Osteocyte (in vitro differentiated cells): ENCODE data around the gene TLR3. TPM values are rescaled to one million over a fixed set of nuclear protein-coding genes. Genes with fewer than 3 reads are reported as not detected.

Experiments used
- DNase-seq: peaks from one replicate; pipeline ENCODE4 v3.0.0; 2021; ENCODE audit warnings: mixed read lengths; ENCODE audit not compliant: unreplicated experiment; ENCODE audit errors: extremely low spot score
- H3K27ac Mint-ChIP-seq: one replicate; pipeline ENCODE4 v1.8.0; 2021; ENCODE audit warnings: mild to moderate bottlenecking, mixed read lengths; ENCODE audit not compliant: unreplicated experiment
- H3K27me3 Mint-ChIP-seq: one replicate; pipeline ENCODE4 v1.8.0; 2021; ENCODE audit warnings: mixed read lengths; ENCODE audit not compliant: unreplicated experiment
- H3K36me3 Mint-ChIP-seq: one replicate; pipeline ENCODE4 v1.8.0; 2021; ENCODE audit warnings: mixed read lengths; ENCODE audit not compliant: unreplicated experiment
- H3K4me1 Mint-ChIP-seq: one replicate; pipeline ENCODE4 v1.8.0; 2021; ENCODE audit warnings: mixed read lengths; ENCODE audit not compliant: unreplicated experiment
- H3K4me3 Mint-ChIP-seq: one replicate; pipeline ENCODE4 v1.8.0; 2021; ENCODE audit warnings: mild to moderate bottlenecking, moderate library complexity, mixed read lengths; ENCODE audit not compliant: unreplicated experiment
- H3K9me3 Mint-ChIP-seq: one replicate; pipeline ENCODE4 v1.8.0; 2021; ENCODE audit warnings: mixed read lengths; ENCODE audit not compliant: unreplicated experiment
- total RNA-seq: library from RNA; stranded (reverse); gene quantifications from 2 replicates; pipeline ENCODE4 v1.2.1, GENCODE V29; 2021
- TF ChIP-seq, protein P1 (sequence below): fragments of 200-600 bp; sonication (generic); IDR thresholded peaks from 2 replicates; pipeline ENCODE4 v1.5.0; 2021; ENCODE audit warnings: antibody characterized with exemption, mild to moderate bottlenecking, moderate library complexity

TLR3 gene
- total RNA-seq, 1 donor from 2014 or later = 7.5 TPM

DNA sequence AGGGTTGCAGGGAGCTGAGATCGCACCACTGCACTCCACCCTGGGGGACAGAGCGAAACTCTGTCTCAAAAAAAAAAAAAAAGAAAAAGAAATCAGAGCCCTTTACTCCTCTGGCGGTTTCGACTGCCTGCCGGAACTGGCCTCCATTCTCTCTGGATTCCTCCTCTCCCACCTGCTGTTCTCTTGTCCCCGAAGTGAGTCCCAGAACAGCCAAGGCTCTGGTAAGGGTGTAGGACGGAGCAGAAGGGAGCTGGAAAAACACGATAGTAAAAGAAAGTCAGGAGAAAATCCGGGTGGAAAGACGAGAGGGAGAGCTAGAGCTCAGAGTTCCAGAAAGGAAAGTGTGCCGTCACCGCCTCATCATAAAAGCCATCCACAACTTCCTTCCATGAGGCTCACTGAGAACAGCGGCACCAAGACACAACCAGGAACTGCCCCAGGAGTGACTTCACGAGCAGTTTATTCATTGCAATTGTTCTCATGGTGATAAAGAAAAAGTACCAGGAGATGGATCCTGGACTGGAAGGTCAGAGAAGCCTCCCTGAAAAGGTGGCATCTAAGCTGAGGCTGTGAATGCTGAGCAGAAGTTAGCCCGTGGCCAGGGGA, 12.3 kb downstream of the TLR3 start:
- H3K36me3 Mint-ChIP-seq = peaks cover 12% of the 10 kb centered on the region
- peaks cover 25% of the 10 kb centered on the region for H3K4me1 Mint-ChIP-seq
- DNase-seq = no peak
- TF ChIP-seq, protein P1, sequence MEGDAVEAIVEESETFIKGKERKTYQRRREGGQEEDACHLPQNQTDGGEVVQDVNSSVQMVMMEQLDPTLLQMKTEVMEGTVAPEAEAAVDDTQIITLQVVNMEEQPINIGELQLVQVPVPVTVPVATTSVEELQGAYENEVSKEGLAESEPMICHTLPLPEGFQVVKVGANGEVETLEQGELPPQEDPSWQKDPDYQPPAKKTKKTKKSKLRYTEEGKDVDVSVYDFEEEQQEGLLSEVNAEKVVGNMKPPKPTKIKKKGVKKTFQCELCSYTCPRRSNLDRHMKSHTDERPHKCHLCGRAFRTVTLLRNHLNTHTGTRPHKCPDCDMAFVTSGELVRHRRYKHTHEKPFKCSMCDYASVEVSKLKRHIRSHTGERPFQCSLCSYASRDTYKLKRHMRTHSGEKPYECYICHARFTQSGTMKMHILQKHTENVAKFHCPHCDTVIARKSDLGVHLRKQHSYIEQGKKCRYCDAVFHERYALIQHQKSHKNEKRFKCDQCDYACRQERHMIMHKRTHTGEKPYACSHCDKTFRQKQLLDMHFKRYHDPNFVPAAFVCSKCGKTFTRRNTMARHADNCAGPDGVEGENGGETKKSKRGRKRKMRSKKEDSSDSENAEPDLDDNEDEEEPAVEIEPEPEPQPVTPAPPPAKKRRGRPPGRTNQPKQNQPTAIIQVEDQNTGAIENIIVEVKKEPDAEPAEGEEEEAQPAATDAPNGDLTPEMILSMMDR = no peak
- peak overlapping the region; percentile 78 for H3K27ac Mint-ChIP-seq
- no peaks in the 10 kb centered on the region for H3K9me3 Mint-ChIP-seq
- H3K27me3 Mint-ChIP-seq = no peaks in the 10 kb centered on the region
- H3K4me3 Mint-ChIP-seq = peak overlapping the region; percentile 68

DNA sequence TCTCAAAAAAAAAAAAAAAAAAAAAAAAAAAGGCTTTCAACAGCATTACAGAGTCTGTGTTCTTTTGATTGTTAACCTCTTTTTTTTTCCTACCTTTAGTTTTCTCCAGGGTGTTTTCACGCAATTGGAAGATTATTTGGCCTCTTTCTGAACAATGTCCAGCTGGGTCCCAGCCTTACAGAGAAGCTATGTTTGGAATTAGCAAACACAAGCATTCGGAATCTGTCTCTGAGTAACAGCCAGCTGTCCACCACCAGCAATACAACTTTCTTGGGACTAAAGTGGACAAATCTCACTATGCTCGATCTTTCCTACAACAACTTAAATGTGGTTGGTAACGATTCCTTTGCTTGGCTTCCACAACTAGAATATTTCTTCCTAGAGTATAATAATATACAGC, 13.3 kb downstream of the TLR3 start:
- TF ChIP-seq, protein P1 = no peak
- DNase-seq = no peak
- H3K4me3 Mint-ChIP-seq = no peak overlapping the region
- H3K4me1 Mint-ChIP-seq = peaks cover 25% of the 10 kb centered on the region
- H3K9me3 Mint-ChIP-seq = no peaks in the 10 kb centered on the region
- H3K27ac Mint-ChIP-seq = no peak overlapping the region
- H3K36me3 Mint-ChIP-seq = peaks cover 12% of the 10 kb centered on the region
- H3K27me3 Mint-ChIP-seq = no peaks in the 10 kb centered on the region

DNA sequence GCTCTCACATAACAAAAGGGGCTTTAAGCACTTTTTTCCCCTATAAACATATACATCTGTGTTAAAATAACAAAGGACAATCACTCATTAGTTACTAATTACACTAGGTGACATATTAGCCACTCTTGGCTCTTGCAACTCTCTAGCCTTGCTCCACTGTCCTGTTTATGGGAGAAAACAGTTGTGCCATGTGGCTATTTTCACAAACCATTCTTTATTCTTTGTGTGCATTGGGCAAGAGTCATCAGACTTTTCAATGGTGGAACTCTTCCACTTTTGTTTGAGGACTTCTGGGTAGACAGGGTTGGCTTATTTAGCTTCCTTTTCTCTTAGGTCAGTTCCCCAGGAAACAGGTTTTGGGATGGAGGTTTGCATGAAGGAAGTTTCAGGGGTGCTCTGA, 19.6 kb downstream of the TLR3 start:
- Mint-ChIP-seq H3K27me3 (peaks cover 5% of the 10 kb centered on the region), H3K4me1 (peaks cover 5% of the 10 kb centered on the region), H3K4me3 (no peak overlapping the region), H3K27ac (no peak overlapping the region), H3K36me3 (no peaks in the 10 kb centered on the region), H3K9me3 (no peaks in the 10 kb centered on the region)
- DNase-seq = no peak
- TF ChIP-seq, protein P1 = no peak

DNA sequence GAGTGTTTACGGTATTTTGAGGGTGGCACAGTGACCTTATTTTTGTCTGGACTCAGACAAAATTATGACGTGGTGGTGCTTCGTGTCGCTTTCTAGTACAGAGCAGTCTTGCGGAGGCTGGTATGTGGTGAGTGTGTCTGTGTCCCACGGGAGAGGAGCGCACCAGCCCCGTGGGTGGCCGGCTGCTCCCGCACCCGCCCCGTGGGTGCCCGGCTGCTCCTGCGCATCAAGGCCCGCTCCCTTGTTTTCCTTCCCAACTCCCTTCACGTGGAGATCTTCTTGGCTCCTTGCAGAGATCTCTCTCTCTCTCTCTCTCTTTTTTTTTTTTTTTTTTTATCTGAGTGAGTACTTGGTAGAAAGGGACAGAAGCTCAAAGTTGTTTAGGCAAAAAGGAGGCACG, 23.3 kb downstream of the TLR3 start:
- TF ChIP-seq, protein P1 = no peak
- Mint-ChIP-seq H3K4me1 (peaks cover 5% of the 10 kb centered on the region), H3K27me3 (peaks cover 23% of the 10 kb centered on the region), H3K36me3 (no peaks in the 10 kb centered on the region), H3K4me3 (no peak overlapping the region), H3K9me3 (no peaks in the 10 kb centered on the region), H3K27ac (no peak overlapping the region)
- DNase-seq = no peak

DNA sequence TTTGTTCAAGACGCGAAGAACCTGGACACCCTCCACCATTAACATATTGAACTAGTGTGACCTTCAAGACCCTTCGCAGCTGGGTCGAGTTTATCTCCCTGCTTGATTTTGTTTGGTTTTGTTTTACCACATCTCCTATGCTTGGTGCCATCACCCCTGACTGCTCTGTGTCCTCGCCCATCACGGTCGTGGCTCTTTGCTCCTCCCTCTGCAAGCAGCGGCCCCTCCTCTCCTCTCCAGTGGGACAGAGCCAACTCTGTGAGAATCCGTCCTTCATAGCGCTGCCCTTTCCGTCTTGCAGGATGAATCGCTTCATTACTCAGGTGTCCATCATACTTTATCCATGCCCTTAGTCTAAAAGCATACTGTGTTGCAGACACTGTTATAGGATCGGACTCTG, 26.4 kb downstream of the TLR3 start:
- Mint-ChIP-seq H3K4me3 (no peak overlapping the region), H3K27ac (no peak overlapping the region), H3K27me3 (peaks cover 23% of the 10 kb centered on the region), H3K36me3 (no peaks in the 10 kb centered on the region), H3K9me3 (no peaks in the 10 kb centered on the region), H3K4me1 (peaks cover 5% of the 10 kb centered on the region)
- TF ChIP-seq, protein P1 = no peak
- DNase-seq = no peak
